OCI-LY1 (cell line): ENCODE measurements around the gene METTL22.

Source experiments
- H2AFZ ChIP-seq: fragments of 200-600 bp; sonication (generic), shearing (Covaris generic); 2 replicates; pipeline ENCODE4 v1.6.0; 2014; ENCODE audit warnings: antibody characterized with exemption, mild to moderate bottlenecking, low read length
- H3F3A ChIP-seq: fragments of 200-600 bp; sonication (generic), shearing (Covaris generic); 2 replicates; pipeline ENCODE4 v1.6.0; 2014; ENCODE audit warnings: mild to moderate bottlenecking, antibody characterized with exemption, low read length, moderate library complexity; ENCODE audit not compliant: insufficient read depth
- H3K27ac ChIP-seq: fragments of 200-600 bp; sonication (generic); 2 replicates; pipeline ENCODE4 v1.5.1; 2014; ENCODE audit warnings: low read length, mixed run types, mild to moderate bottlenecking, low read depth; ENCODE audit not compliant: poor library complexity, severe bottlenecking
- H3K27me3 ChIP-seq: fragments of 200-600 bp; sonication (generic); 2 replicates; pipeline ENCODE4 v1.6.0; 2014; ENCODE audit warnings: antibody characterized with exemption, mild to moderate bottlenecking, low read length, moderate library complexity; ENCODE audit not compliant: insufficient read depth
- H3K36me3 ChIP-seq: fragments of 200-600 bp; sonication (generic); 2 replicates; pipeline ENCODE4 v1.6.1; 2014; ENCODE audit warnings: mild to moderate bottlenecking, antibody characterized with exemption, low read length, moderate library complexity, mixed read lengths; ENCODE audit not compliant: insufficient read depth
- H3K4me1 ChIP-seq: fragments of 200-600 bp; sonication (generic); 2 replicates; pipeline ENCODE4 v1.5.1; 2014; ENCODE audit warnings: mild to moderate bottlenecking, low read length, moderate library complexity; ENCODE audit not compliant: insufficient read depth, severe bottlenecking
- H3K4me2 ChIP-seq: fragments of 200-600 bp; sonication (generic), shearing (Covaris generic); 2 replicates; pipeline ENCODE4 v1.6.1; 2014; ENCODE audit warnings: low read length
- H3K4me3 ChIP-seq: fragments of 200-600 bp; sonication (generic); 2 replicates; pipeline ENCODE4 v1.5.1; 2014; ENCODE audit warnings: low read length, low read depth, mild to moderate bottlenecking, mixed read lengths; ENCODE audit not compliant: poor library complexity, severe bottlenecking
- H3K79me2 ChIP-seq: fragments of 200-600 bp; shearing (Covaris generic); 2 replicates; pipeline ENCODE4 v1.6.1; 2016; ENCODE audit warnings: mixed run types, low read length, mixed read lengths; ENCODE audit not compliant: insufficient read depth
- H3K9ac ChIP-seq: fragments of 200-600 bp; sonication (generic), shearing (Covaris generic); 2 replicates; pipeline ENCODE4 v1.6.1; 2014; ENCODE audit warnings: mild to moderate bottlenecking, low read length, mixed read lengths
- H3K9me2 ChIP-seq: fragments of 200-600 bp; sonication (generic), shearing (Covaris generic); 2 replicates; pipeline ENCODE4 v1.6.1; 2014; ENCODE audit warnings: low read depth, mild to moderate bottlenecking, low read length, mixed read lengths
- H3K9me3 ChIP-seq: fragments of 200-600 bp; shearing (Covaris generic); 2 replicates; pipeline ENCODE4 v1.6.1; 2014; ENCODE audit warnings: low read length, mixed read lengths
- H4K20me1 ChIP-seq: fragments of 200-600 bp; sonication (generic), shearing (Covaris generic); 2 replicates; pipeline ENCODE4 v1.6.0; 2016; ENCODE audit warnings: mild to moderate bottlenecking, low read length; ENCODE audit not compliant: insufficient read depth
- CTCF ChIP-seq: fragments of 200-600 bp; sonication (generic), shearing (Covaris generic); IDR thresholded peaks from 2 replicates; pipeline ENCODE4 v1.5.1; 2017; ENCODE audit warnings: mild to moderate bottlenecking, antibody characterized with exemption, low read length, moderate library complexity, mixed read lengths
- EZH2 ChIP-seq: fragments of 200-600 bp; sonication (generic), shearing (Covaris generic); IDR thresholded peaks from 2 replicates; pipeline ENCODE4 v1.8.0; 2017; ENCODE audit warnings: borderline replicate concordance, mixed run types, mild to moderate bottlenecking, antibody characterized with exemption, low read length, moderate library complexity, mixed read lengths

Gene METTL22

GRCh38 chr16:8600144-8600775 is 21.2 kb upstream of the METTL22 start:
- Histone ChIP-seq H3K36me3 (no peaks in the 10 kb centered on the region), H3K9ac (no peak overlapping the region), H3K9me2 (no peaks in the 10 kb centered on the region), H3K4me2 (no peak overlapping the region), H3K4me1 (no peaks in the 10 kb centered on the region), H3F3A (no peaks in the 10 kb centered on the region), H2AFZ (no peak overlapping the region), H3K4me3 (no peak overlapping the region), H3K9me3 (no peaks in the 10 kb centered on the region), H3K27me3 (no peaks in the 10 kb centered on the region), H3K79me2 (no peaks in the 10 kb centered on the region), H3K27ac (no peak overlapping the region), H4K20me1 (no peaks in the 10 kb centered on the region)
- TF ChIP-seq EZH2 (no peak), CTCF (no peak)

- no peak for TF ChIP-seq CTCF
- no peak for TF ChIP-seq EZH2
- Histone ChIP-seq H3K27ac (no peak overlapping the region), H3K4me1 (no peaks in the 10 kb centered on the region), H3F3A (no peaks in the 10 kb centered on the region), H3K9ac (no peak overlapping the region), H3K79me2 (no peaks in the 10 kb centered on the region), H3K36me3 (no peaks in the 10 kb centered on the region), H3K4me3 (no peak overlapping the region), H4K20me1 (no peaks in the 10 kb centered on the region), H3K9me2 (no peaks in the 10 kb centered on the region), H3K9me3 (no peaks in the 10 kb centered on the region), H2AFZ (no peak overlapping the region), H3K4me2 (no peak overlapping the region), H3K27me3 (no peaks in the 10 kb centered on the region)
Observed at GRCh38 chr16:8605554-8605953, 15.9 kb upstream of the METTL22 start.

GRCh38 chr16:8607214-8607613 is 14.3 kb upstream of the METTL22 start:
- Histone ChIP-seq H3K4me3 (no peak overlapping the region), H2AFZ (no peak overlapping the region), H3K4me1 (no peaks in the 10 kb centered on the region), H3K79me2 (no peaks in the 10 kb centered on the region), H3K9me2 (no peaks in the 10 kb centered on the region), H3K36me3 (no peaks in the 10 kb centered on the region), H4K20me1 (no peaks in the 10 kb centered on the region), H3K27me3 (no peaks in the 10 kb centered on the region), H3K9me3 (no peaks in the 10 kb centered on the region), H3K9ac (no peak overlapping the region), H3K27ac (no peak overlapping the region), H3F3A (no peaks in the 10 kb centered on the region), H3K4me2 (no peak overlapping the region)
- TF ChIP-seq CTCF: no peak
- no peak for TF ChIP-seq EZH2
